PC-9 (cell line): ENCODE results near the gene CSTA. TPM values are rescaled to one million over a fixed set of nuclear protein-coding genes. Genes with fewer than 3 reads are reported as not detected.
A peak's percentile ranks its signal among the peaks of the same experiment; 100 is the strongest.

Experiments
- BruUV-seq: library from RNA; stranded (reverse); fragments of 400-500 nt; replicated peaks from 2 replicates; lab custom pipeline; 2021; lab: Mats Ljungman, UMichigan
- CTCF ChIA-PET: fragments of 300-600 bp; sonication (Branson Sonifier 250); formaldehyde crosslinking; loops from one replicate; lab custom pipeline; 2022; ENCODE audit warnings: antibody characterized with exemption; lab: Charles Lee
- POLR2A ChIA-PET: fragments of 300-600 bp; sonication (Branson Sonifier 250); formaldehyde crosslinking; loops from one replicate; lab custom pipeline; 2022; ENCODE audit warnings: antibody characterized with exemption; ENCODE audit not compliant: unreplicated experiment; lab: Charles Lee
- DNase-seq, 2 experiments: peaks; one replicate each; pipeline versions ENCODE4 v3.0.0 to v3.0.0-alpha.2; 2015 to 2022; ENCODE audit warnings: mixed read lengths in 1 of 2
- H2AFZ ChIP-seq: fragments of 200-600 bp; sonication (generic); 2 replicates; pipeline ENCODE4 v1.8.1; 2017; ENCODE audit warnings: antibody characterized with exemption
- H3F3A ChIP-seq: fragments of 200-600 bp; sonication (generic); 2 replicates; pipeline ENCODE4 v1.8.1; 2017; ENCODE audit warnings: antibody characterized with exemption, mild to moderate bottlenecking, low read depth; ENCODE audit not compliant: insufficient read depth
- H3K27ac ChIP-seq: fragments of 200-600 bp; sonication (generic); 2 replicates; pipeline ENCODE4 v1.6.1; 2016; ENCODE audit warnings: mixed run types
- H3K27me3 ChIP-seq: fragments of 200-600 bp; sonication (generic); 2 replicates; pipeline ENCODE4 v1.6.1; 2016; ENCODE audit warnings: low read depth, mixed run types; ENCODE audit not compliant: insufficient read depth
- H3K36me3 ChIP-seq: fragments of 200-600 bp; sonication (generic); 2 replicates; pipeline ENCODE4 v1.6.1; 2016; ENCODE audit warnings: low read depth, mixed run types
- H3K4me1 ChIP-seq: fragments of 200-600 bp; sonication (generic); replicated peaks from 2 replicates; pipeline ENCODE4 v1.6.1; 2016; ENCODE audit warnings: mixed run types; ENCODE audit not compliant: insufficient read depth
- H3K4me2 ChIP-seq: fragments of 200-600 bp; sonication (generic); 2 replicates; pipeline ENCODE4 v1.6.1; 2017; ENCODE audit warnings: mixed run types
- H3K4me3 ChIP-seq: fragments of 200-600 bp; sonication (generic); 2 replicates; pipeline ENCODE4 v1.6.1; 2016; ENCODE audit warnings: mixed run types
- H3K79me2 ChIP-seq: fragments of 200-600 bp; sonication (generic); 2 replicates; pipeline ENCODE4 v1.6.1; 2017; ENCODE audit warnings: low read depth, mixed run types
- H3K9me2 ChIP-seq: fragments of 200-600 bp; sonication (generic); 2 replicates; pipeline ENCODE4 v1.8.1; 2017; ENCODE audit warnings: mild to moderate bottlenecking; ENCODE audit not compliant: insufficient read depth
- H3K9me3 ChIP-seq: fragments of 200-600 bp; sonication (generic); 2 replicates; pipeline ENCODE4 v1.8.1; 2016; ENCODE audit warnings: low read depth; ENCODE audit not compliant: insufficient read depth
- H4K20me1 ChIP-seq: fragments of 200-600 bp; sonication (generic); 2 replicates; pipeline ENCODE4 v1.8.1; 2017; ENCODE audit not compliant: insufficient read depth
- EZH2 ChIP-seq: fragments of 200-600 bp; sonication (generic); IDR thresholded peaks from 2 replicates; pipeline ENCODE4 v1.8.0; 2017; ENCODE audit warnings: antibody characterized with exemption, low read depth
- intact Hi-C: fragments of 100-400 bp; cut with micrococcal nuclease; formaldehyde crosslinking; loops from one replicate; pipeline ENCODE4 v1.10.0; 2022; ENCODE audit not compliant: unreplicated experiment
- total RNA-seq: library from RNA; stranded (reverse); gene quantifications from 2 replicates; pipeline ENCODE4 v1.2.3, GENCODE V29; 2021
- TF ChIP-seq, protein P1 (sequence below): fragments of 200-600 bp; sonication (generic); conservative IDR thresholded peaks from 2 replicates; pipeline ENCODE4 v1.6.1; 2017; ENCODE audit warnings: mixed run types, antibody characterized with exemption, mild to moderate bottlenecking, moderate library complexity

The CSTA gene
- total RNA-seq, 1 experiment from 2014 or later, result 16.8 TPM

GRCh38 chr3:122307094-122307687 is 17.9 kb upstream of the CSTA start:
- no peak for DNase-seq
- H3F3A ChIP-seq, result no peaks in the 10 kb centered on the region
- H3K36me3 ChIP-seq, result no peaks in the 10 kb centered on the region
- POLR2A ChIA-PET, result no interaction called here
- H3K27ac ChIP-seq, result no peak overlapping the region
- no peaks in the 10 kb centered on the region; the same call in 1 of the 2 replicates for H4K20me1 ChIP-seq
- H2AFZ ChIP-seq, result no peak overlapping the region
- CTCF ChIA-PET, result interaction anchor here (0.6 to 1.3 kb wide), 4 partner anchors 58 to 425 kb away, joined by 3 to 5 read pairs (median 4); partner anchors contain the start of gene FAM162A
- BruUV-seq, result no TSS peak
- TF ChIP-seq EZH2, result no peak
- TF ChIP-seq, protein P1, sequence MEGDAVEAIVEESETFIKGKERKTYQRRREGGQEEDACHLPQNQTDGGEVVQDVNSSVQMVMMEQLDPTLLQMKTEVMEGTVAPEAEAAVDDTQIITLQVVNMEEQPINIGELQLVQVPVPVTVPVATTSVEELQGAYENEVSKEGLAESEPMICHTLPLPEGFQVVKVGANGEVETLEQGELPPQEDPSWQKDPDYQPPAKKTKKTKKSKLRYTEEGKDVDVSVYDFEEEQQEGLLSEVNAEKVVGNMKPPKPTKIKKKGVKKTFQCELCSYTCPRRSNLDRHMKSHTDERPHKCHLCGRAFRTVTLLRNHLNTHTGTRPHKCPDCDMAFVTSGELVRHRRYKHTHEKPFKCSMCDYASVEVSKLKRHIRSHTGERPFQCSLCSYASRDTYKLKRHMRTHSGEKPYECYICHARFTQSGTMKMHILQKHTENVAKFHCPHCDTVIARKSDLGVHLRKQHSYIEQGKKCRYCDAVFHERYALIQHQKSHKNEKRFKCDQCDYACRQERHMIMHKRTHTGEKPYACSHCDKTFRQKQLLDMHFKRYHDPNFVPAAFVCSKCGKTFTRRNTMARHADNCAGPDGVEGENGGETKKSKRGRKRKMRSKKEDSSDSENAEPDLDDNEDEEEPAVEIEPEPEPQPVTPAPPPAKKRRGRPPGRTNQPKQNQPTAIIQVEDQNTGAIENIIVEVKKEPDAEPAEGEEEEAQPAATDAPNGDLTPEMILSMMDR, result no peak
- H3K4me2 ChIP-seq, result no peak overlapping the region
- H3K27me3 ChIP-seq, result no peaks in the 10 kb centered on the region
- H3K4me1 ChIP-seq, result peaks cover 16% of the 10 kb centered on the region
- H3K79me2 ChIP-seq, result no peaks in the 10 kb centered on the region
- no peak overlapping the region for H3K4me3 ChIP-seq
- no peaks in the 10 kb centered on the region; the same call in 1 of the 2 replicates for H3K9me2 ChIP-seq
- intact Hi-C loops, result no loop called here
- H3K9me3 ChIP-seq, result no peaks in the 10 kb centered on the region

DNA sequence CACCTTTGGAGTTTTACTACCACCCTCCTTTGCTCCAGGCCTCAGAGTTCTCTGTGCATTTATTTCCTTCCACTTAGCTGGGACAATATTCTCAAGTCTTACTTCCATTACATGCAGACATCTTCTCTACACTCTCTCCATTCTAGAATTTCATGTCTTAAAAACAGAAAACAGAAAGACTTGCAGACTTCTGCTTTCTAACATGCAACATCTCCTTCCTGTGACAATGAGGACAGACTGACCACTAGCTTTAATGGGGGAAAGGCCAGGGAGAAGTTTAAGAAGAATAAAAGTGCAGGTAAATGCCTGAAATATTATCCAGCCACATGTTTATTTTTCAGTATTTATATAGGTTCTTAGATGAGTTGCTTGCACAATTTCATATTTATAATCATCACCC is 17.1 kb upstream of the CSTA start:
- no TSS peak for BruUV-seq
- no peak for DNase-seq
- intact Hi-C loops, result no loop called here
- Histone ChIP-seq H3K27me3 (no peaks in the 10 kb centered on the region), H2AFZ (no peak overlapping the region), H3F3A (no peaks in the 10 kb centered on the region), H3K9me2 (no peaks in the 10 kb centered on the region; the same call in 1 of the 2 replicates), H4K20me1 (no peaks in the 10 kb centered on the region; the same call in 1 of the 2 replicates), H3K9me3 (no peaks in the 10 kb centered on the region), H3K27ac (no peak overlapping the region), H3K36me3 (no peaks in the 10 kb centered on the region), H3K4me1 (peaks cover 19% of the 10 kb centered on the region), H3K4me2 (no peak overlapping the region), H3K4me3 (no peak overlapping the region), H3K79me2 (no peaks in the 10 kb centered on the region)
- TF ChIP-seq EZH2, result no peak
- TF ChIP-seq, protein P1, result no peak
- POLR2A ChIA-PET, result no interaction called here
- CTCF ChIA-PET, result no interaction called here

DNA sequence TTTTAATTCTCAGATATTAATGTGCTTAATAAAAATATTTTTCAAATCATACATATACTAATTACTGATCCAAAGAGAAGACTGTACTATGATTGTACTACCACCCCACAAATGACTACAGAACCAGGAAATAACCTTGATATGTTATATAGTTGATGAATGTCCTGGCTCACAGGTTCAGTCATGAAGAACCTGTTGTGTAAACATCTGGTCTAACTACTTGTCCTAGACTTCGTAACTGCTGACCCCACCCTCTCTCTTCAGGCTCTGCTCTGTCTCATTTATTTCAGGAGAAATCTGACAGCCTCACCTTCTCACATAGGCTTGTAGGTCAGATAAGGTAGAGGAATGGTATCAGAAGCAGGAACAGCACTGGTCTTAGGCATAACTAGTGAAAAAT is 14.7 kb upstream of the CSTA start:
- TF ChIP-seq, protein P1, result no peak
- TF ChIP-seq EZH2, result no peak
- Histone ChIP-seq H3K9me3 (no peaks in the 10 kb centered on the region), H3K36me3 (no peaks in the 10 kb centered on the region), H3K27ac (no peak overlapping the region), H3K27me3 (no peaks in the 10 kb centered on the region), H3K4me1 (peaks cover 39% of the 10 kb centered on the region), H3K4me2 (peak overlapping the region; percentile 14), H3K9me2 (no peaks in the 10 kb centered on the region; the same call in 1 of the 2 replicates), H3K4me3 (no peak overlapping the region), H2AFZ (0 out of 2 replicates have a peak overlapping the region, but pooled peaks have one; percentile 10), H3F3A (no peaks in the 10 kb centered on the region; the same call in 1 of the 2 replicates), H3K79me2 (no peaks in the 10 kb centered on the region), H4K20me1 (no peaks in the 10 kb centered on the region; the same call in 1 of the 2 replicates)
- peak in 1 of 2 experiments; percentile 78 for DNase-seq
- intact Hi-C loops, result no loop called here
- POLR2A ChIA-PET, result no interaction called here
- CTCF ChIA-PET, result no interaction called here
- no TSS peak for BruUV-seq
